CD1c-positive myeloid dendritic cell (primary cell): ENCODE measurements around the gene DCDC2.
"Not testable (repeated sequence)": the region's sequence is repeated elsewhere in the genome, so short reads cannot be mapped to it uniquely, and the experiment has no call there.

Source experiments
- DNase-seq: peaks from one replicate; pipeline ENCODE4 v3.0.0-alpha.2; 2016; ENCODE audit errors: extremely low spot score

DCDC2 gene

GRCh38 chr6:24381476-24382219, 23.8 kb upstream of the DCDC2 start:
- DNase-seq = no peak

DNA sequence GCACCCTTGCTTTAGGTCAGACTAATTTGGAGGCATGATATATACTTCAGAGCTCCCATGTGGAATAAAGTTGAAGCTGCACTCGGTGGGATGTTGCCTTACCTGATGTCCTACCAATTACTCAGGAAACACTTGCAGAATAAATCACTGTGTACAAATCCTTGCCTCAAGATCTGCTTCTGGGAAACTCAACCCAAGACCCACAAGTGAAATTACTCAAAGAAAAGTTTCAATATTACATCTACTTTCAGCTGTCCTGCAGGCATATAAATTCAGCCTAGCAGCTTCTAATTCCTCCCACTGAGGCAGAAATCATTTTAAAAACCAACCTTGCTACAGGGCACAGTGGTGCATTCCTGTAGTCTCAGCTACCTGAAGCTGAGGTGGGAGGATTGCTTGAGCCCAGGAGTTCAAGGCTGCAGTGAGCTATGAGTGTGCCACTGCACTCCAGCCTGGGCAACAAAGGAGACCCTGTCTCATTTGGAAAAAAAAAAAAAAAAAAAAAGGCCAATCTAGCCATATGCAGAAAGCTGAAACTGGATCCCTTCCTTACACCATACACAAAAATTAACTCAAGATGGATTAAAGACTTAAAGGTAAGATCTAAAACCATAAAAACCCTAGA, 20.7 kb upstream of the DCDC2 start:
- DNase-seq = no peak

DNA sequence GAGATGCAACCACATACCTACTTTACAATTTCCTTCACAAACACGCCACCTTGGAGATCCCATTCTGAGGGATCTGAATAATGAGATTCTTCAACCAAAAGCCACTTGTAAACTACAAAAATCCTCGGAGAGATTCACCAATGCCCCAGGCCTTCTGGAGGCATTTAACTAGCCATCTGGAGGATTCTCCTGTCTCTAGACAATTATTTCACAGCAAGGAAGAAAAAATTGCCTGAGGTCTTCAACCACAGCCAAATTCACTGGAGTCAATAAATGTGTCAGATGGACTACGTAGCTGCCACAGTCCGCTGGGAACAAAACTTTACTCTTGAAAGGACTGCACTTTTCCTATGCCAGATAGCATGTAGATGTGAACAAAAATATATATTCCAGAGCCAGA, 19.0 kb upstream of the DCDC2 start:
- no peak for DNase-seq

GRCh38 chr6:24374612-24375011, 16.8 kb upstream of the DCDC2 start:
- no peak for DNase-seq

GRCh38 chr6:24365103-24365633, 7.3 kb upstream of the DCDC2 start:
- not testable (repeated sequence) for DNase-seq

GRCh38 chr6:24362363-24362762, 4.5 kb upstream of the DCDC2 start:
- not testable (repeated sequence) for DNase-seq

GRCh38 chr6:24359640-24360454, 2.0 kb upstream of the DCDC2 start:
- DNase-seq = peak; percentile 89

DNA sequence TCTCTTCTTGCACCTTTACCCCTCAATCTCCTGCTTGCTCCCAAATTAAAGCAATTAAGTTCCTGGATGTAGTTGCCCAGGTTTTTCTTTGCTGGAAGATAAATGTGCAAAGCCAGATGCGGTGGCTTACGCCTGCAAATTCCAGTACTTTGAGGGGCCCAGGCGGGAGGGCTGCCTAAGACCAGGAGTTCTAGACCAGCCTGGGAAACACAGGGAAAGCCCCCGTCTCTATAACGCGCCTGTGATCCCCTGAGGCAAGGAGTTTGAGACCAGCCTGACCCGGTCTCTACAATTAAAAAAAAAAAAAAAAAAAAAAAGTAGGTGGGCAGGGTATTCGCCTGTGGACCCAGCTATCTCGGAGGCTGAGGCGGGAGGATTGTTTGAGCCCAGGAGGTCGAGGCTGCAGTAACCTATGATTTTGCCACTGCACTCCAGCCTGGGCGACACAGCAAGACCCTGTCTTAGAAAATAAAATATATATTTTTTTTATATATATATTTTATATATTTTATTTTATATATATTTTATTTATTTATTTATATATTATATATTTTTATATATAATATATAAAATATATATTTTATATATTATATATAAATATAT, 461 bp upstream of the DCDC2 start:
- DNase-seq = no peak

- no peak for DNase-seq
These were observed 1.4 kb downstream of the DCDC2 start for GRCh38 chr6:24356310-24356973.

DNA sequence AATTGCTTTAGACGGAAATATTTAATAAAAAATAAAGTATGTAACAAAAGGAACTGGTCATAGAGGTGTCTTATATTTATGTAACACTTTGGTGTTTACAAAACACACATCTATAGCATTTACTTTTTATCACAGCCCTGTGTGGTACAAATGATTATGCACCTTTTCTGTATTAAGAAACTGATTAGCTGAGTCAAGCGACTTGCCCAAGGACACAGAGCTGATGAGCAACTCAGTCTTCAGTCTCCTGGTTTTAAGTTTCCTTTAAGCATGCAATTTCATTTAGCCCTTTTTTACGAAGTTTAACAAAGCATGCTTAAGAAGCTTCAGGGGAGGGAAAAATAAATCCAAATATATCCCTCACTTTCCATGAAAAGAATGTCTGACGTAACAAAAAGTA, 2.5 kb downstream of the DCDC2 start:
- no peak for DNase-seq

- no peak for DNase-seq
These were observed 4.0 kb downstream of the DCDC2 start for GRCh38 chr6:24353861-24354260.

DNA sequence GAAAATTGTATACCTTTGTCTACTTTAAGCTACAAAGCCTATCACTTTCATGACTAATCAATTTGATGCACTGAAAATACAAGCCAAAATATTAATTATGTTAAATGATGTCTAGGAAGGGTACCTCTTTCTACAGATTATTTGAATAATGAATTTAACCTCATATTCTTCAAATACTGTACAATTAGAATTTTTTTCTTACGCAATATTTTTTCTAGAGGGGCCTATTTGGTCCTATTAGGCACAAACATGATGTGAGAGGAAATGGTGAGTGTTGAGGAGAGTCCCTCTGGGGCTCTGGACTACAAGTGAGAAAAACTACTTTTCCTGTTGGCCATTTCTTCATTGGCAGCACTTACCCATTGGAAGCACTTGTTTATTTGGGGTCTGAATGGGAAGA, 5.4 kb downstream of the DCDC2 start:
- DNase-seq = no peak

- DNase-seq = no peak
These were observed 12.9 kb downstream of the DCDC2 start for GRCh38 chr6:24344976-24345375.

DNA sequence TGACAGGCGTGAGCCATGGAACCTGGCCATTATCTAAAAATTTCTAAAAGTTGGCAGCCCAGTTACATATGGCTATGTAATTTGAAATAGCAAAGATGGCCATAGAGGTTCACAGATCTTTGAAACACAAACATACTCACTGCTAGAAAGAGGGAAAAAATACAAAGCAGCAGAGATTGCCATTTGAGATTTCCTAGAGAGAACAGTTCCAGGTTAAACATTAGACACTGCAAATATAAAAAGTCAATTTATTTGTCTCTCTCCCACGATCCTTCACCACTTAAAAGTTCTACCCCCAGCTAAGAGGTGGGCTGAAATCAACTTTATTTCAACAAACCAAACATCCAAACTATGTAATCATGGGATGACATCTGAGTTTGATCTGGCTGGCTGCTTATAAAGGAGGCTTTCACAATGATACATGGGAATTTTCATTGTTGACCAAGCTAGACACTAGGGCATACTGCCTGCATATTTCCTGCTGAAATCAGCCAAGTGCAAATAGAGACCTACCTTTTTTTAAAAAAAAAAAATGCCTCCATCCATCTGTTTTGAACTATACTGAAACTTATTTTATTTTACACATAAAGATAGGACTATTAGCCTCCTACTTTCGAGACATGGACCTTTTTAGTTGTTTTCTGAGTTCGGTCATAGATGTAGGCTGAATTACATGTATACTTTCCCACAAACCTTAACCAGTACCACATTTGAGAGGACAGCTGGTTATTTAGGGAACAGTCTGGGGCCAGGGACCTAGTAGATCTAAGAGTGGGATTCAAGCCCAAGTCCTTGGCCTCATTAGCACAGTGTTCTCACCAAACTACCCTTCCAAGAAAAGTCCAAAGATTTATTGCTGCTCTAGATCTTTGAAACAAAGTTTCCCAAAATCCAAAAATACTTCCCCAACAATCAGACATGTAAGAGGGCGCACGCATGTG, 16.6 kb downstream of the DCDC2 start:
- no peak for DNase-seq

DNA sequence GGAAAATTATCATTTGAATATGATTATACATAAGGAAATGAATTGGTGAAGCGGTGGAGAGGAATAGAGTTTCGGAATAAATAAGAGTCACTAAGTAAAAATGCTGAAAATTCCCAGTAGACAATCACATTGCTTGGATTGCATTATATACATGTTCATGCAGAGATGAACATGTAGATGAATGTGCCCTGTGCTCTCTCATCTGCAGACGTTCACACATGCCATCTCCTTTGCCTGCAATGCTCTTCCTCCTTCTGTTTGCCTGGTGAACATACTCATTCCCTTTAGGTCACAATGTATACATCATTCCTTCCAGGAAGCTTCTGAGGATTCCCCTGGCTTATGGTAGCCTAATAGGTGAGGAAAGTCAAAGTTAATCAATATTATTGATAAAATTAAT, 17.9 kb downstream of the DCDC2 start:
- DNase-seq = no peak

- no peak for DNase-seq
These were observed 23.6 kb downstream of the DCDC2 start for GRCh38 chr6:24334285-24334684.

DNA sequence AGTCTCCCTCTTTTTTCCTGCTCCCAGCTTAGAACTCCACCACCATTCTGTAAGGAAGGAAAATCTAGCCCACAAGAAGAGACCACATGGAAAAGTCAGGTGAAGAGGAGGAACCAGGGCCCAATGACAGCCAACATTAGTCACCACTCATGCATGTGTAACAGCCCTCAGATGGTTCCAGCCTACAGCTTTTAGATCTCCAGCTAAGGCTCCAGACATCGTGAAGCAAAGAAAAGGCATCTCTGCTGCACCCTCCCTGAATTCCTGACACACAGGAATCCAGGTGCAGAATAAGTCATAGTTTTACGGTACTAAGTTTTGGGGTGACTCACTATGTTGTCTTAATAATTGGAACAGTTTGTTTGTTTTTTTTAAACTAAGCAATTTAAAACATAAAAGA, 25.5 kb downstream of the DCDC2 start:
- DNase-seq = no peak

GRCh38 chr6:24330137-24330732, 27.6 kb downstream of the DCDC2 start:
- no peak for DNase-seq

- no peak for DNase-seq
These were observed 28.4 kb downstream of the DCDC2 start for GRCh38 chr6:24329451-24329850.

GRCh38 chr6:24329022-24329421, 28.8 kb downstream of the DCDC2 start:
- no peak for DNase-seq
